Endothelial cell (in vitro differentiated cells): ENCODE data around the gene MAGI1. TPM values are rescaled to one million over a fixed set of nuclear protein-coding genes. Genes with fewer than 3 reads are reported as not detected.

Experiments used
- DNase-seq: peaks from one replicate; pipeline ENCODE4 v3.0.0; 2021; ENCODE audit warnings: low spot score
- H3K27ac Mint-ChIP-seq: one replicate; pipeline ENCODE4 v1.8.0; 2021; ENCODE audit warnings: mixed read lengths, inconsistent platforms; ENCODE audit not compliant: unreplicated experiment
- H3K27me3 Mint-ChIP-seq: one replicate; pipeline ENCODE4 v1.8.0; 2021; ENCODE audit warnings: mild to moderate bottlenecking, moderate library complexity, mixed read lengths, inconsistent platforms; ENCODE audit not compliant: unreplicated experiment
- H3K36me3 Mint-ChIP-seq: one replicate; pipeline ENCODE4 v1.8.0; 2021; ENCODE audit warnings: mild to moderate bottlenecking, low read depth, mixed read lengths, inconsistent platforms; ENCODE audit not compliant: unreplicated experiment
- H3K4me1 Mint-ChIP-seq: one replicate; pipeline ENCODE4 v1.8.0; 2021; ENCODE audit warnings: mild to moderate bottlenecking, mixed read lengths, inconsistent platforms; ENCODE audit not compliant: unreplicated experiment
- H3K4me3 Mint-ChIP-seq: one replicate; pipeline ENCODE4 v1.8.0; 2021; ENCODE audit warnings: mild to moderate bottlenecking, mixed read lengths, inconsistent platforms; ENCODE audit not compliant: unreplicated experiment
- H3K9me3 Mint-ChIP-seq: one replicate; pipeline ENCODE4 v1.8.0; 2021; ENCODE audit warnings: mixed read lengths, inconsistent platforms; ENCODE audit not compliant: unreplicated experiment
- total RNA-seq: library from RNA; stranded (reverse); fragmentation: NEBNext Ultra II Directional; extraction: Animal tissue kit (Norgen Biotek cat#: 25700); gene quantifications from one replicate; pipeline ENCODE4 v1.2.1, GENCODE V29; 2021; ENCODE audit not compliant: unreplicated experiment
- TF ChIP-seq, protein P1 (sequence below): fragments of 200-600 bp; sonication (generic); IDR thresholded peaks from one replicate; pipeline ENCODE4 v1.5.0; 2021; ENCODE audit warnings: antibody characterized with exemption; ENCODE audit not compliant: unreplicated experiment

The MAGI1 gene
- total RNA-seq, 1 donor from 2014 or later = 33.8 TPM

- Mint-ChIP-seq H3K27ac (no peak overlapping the region), H3K4me1 (peaks cover 15% of the 10 kb centered on the region), H3K4me3 (no peak overlapping the region), H3K9me3 (no peaks in the 10 kb centered on the region), H3K27me3 (peaks cover 2% of the 10 kb centered on the region), H3K36me3 (no peaks in the 10 kb centered on the region)
- no peak for DNase-seq
- TF ChIP-seq, protein P1, sequence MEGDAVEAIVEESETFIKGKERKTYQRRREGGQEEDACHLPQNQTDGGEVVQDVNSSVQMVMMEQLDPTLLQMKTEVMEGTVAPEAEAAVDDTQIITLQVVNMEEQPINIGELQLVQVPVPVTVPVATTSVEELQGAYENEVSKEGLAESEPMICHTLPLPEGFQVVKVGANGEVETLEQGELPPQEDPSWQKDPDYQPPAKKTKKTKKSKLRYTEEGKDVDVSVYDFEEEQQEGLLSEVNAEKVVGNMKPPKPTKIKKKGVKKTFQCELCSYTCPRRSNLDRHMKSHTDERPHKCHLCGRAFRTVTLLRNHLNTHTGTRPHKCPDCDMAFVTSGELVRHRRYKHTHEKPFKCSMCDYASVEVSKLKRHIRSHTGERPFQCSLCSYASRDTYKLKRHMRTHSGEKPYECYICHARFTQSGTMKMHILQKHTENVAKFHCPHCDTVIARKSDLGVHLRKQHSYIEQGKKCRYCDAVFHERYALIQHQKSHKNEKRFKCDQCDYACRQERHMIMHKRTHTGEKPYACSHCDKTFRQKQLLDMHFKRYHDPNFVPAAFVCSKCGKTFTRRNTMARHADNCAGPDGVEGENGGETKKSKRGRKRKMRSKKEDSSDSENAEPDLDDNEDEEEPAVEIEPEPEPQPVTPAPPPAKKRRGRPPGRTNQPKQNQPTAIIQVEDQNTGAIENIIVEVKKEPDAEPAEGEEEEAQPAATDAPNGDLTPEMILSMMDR = no peak
These were observed 548.6 kb downstream of the MAGI1 start for GRCh38 chr3:65490114-65490513.

GRCh38 chr3:65489253-65489652 lies 549.5 kb downstream of the MAGI1 start:
- Mint-ChIP-seq H3K9me3 (no peaks in the 10 kb centered on the region), H3K27ac (no peak overlapping the region), H3K36me3 (no peaks in the 10 kb centered on the region), H3K4me3 (no peak overlapping the region), H3K4me1 (peaks cover 23% of the 10 kb centered on the region), H3K27me3 (peaks cover 2% of the 10 kb centered on the region)
- no peak for DNase-seq
- TF ChIP-seq, protein P1 = no peak

DNA sequence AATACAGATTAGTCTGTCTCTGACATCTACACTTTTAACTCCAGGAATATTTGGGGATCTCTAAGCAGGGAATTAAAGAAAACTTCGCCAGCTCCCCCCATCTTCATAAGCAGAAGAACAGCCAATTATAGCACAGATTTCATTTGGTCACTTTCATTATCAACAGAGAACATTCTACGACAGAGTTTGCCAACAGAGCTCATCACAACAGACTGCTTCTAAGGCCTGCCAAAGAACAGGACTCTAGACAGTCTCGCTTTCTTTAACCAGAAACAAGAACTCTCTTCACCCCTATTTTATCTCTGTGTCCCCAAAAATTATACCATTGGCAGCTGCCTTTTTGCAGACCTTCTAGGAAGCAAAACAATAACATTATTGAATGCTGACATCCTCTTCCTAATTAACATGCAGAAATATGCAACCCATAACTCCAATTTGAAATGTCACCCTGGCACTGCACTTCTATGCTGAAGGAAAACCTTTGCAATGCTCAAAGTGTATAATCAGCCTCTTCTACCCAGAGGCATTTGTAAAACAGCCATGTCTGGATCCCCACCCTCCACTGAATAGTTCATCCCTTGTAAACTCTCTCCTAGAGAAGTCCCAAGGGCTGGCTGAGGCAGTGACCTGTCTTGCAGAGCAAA lies 552.8 kb downstream of the MAGI1 start:
- Mint-ChIP-seq H3K4me1 (peaks cover 28% of the 10 kb centered on the region), H3K36me3 (no peaks in the 10 kb centered on the region), H3K4me3 (no peak overlapping the region), H3K27ac (no peak overlapping the region), H3K27me3 (peaks cover 2% of the 10 kb centered on the region), H3K9me3 (no peaks in the 10 kb centered on the region)
- no peak for DNase-seq
- TF ChIP-seq, protein P1 = no peak

DNA sequence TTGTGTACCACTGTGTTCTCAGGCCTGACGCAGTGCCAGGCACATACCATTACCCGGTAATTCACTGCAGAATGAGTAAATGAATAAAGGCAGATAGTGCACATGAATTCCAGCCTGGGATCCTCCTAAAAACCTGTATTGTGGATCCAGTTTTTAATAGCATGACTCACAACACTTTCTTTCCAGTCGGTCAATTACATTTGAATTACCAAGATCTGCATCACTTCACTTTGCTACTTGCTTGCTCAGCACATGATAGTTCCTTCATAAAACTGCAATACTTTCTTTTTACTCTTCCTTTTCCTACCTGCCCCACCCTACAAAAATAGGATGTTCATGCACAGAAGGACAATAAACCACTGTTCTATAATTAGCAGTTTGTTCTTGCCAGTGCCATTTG lies 553.8 kb downstream of the MAGI1 start:
- Mint-ChIP-seq H3K27ac (no peak overlapping the region), H3K36me3 (no peaks in the 10 kb centered on the region), H3K27me3 (no peaks in the 10 kb centered on the region), H3K9me3 (no peaks in the 10 kb centered on the region), H3K4me1 (peaks cover 28% of the 10 kb centered on the region), H3K4me3 (no peak overlapping the region)
- TF ChIP-seq, protein P1 = no peak
- no peak for DNase-seq

DNA sequence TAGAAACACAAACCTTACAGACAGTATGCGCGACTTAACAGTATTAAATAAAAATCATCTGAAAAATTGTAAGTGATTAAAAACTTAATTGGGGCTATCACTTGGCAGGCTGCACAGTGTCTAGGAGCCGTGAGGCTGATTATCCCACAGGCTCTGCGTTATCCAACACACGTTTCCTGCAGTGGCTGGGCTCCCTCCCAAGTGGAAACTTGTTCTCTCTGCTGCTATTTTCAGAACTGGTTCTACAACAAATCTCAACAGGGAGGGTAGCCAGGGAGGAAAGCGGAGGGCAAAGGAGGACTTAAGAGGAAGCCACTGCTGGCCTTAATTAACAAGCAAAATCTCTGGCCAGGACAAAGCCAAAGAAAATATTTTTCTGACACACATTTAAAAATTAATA lies 555.2 kb downstream of the MAGI1 start:
- H3K27ac Mint-ChIP-seq = no peak overlapping the region
- H3K9me3 Mint-ChIP-seq = no peaks in the 10 kb centered on the region
- H3K27me3 Mint-ChIP-seq = peaks cover 2% of the 10 kb centered on the region
- no peak overlapping the region for H3K4me3 Mint-ChIP-seq
- peak; percentile 8 for DNase-seq
- TF ChIP-seq, protein P1 = no peak
- H3K4me1 Mint-ChIP-seq = peaks cover 28% of the 10 kb centered on the region
- no peaks in the 10 kb centered on the region for H3K36me3 Mint-ChIP-seq
